KOPT-K1 (cell line): ENCODE measurements around the gene SPDL1.

Experiments
- H3K27ac ChIP-seq: fragments of 200-600 bp; sonication (generic); 2 replicates; pipeline ENCODE4 v1.5.1; 2016; ENCODE audit warnings: antibody characterized with exemption, mild to moderate bottlenecking, low read depth, low read length; ENCODE audit not compliant: poor library complexity, severe bottlenecking
- H3K36me3 ChIP-seq: fragments of 200-600 bp; sonication (generic); 2 replicates; pipeline ENCODE4 v1.5.1; 2017; ENCODE audit warnings: antibody characterized with exemption, mild to moderate bottlenecking, low read length, moderate library complexity; ENCODE audit not compliant: insufficient read depth
- H3K9me3 ChIP-seq: fragments of 200-600 bp; sonication (generic); 2 replicates; pipeline ENCODE4 v1.5.1; 2017; ENCODE audit warnings: antibody characterized with exemption, low read length, mild to moderate bottlenecking; ENCODE audit not compliant: insufficient read depth, poor library complexity, severe bottlenecking

The SPDL1 gene

DNA sequence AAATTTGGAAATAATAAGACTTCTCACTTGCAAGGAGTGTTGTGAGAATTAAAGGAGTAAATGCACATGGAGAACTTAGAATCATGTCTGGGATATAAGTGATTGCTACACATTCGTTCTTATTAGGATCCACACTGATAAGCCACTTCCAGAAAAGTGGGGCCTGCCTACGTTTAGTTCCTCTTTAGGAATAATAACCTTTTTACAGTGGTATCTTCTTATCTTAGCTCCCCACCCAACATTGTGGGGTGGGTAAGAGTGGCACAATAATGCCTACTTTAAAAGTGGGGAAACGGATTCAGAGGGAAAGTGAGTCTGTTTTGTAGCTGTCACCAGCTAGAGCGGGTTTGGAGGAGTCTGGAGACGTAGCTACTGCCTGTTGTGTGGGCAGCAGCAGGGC is 69.5 kb downstream of the SPDL1 start:
- no peaks in the 10 kb centered on the region for H3K9me3 ChIP-seq
- H3K36me3 ChIP-seq = peaks cover 81% of the 10 kb centered on the region
- no peak overlapping the region for H3K27ac ChIP-seq
